Epithelial cell of prostate (primary cell): Measurements from ENCODE around the gene ACOXL.

Experiments used
- DNase-seq: peaks from one replicate; pipeline ENCODE4 v3.0.0-alpha.2; 2011; ENCODE audit warnings: low read depth, low spot score
- H3K27ac ChIP-seq: fragments of 450-650 bp; 2 replicates; pipeline ENCODE4 v1.5.1; 2017; ENCODE audit warnings: mild to moderate bottlenecking

Gene ACOXL

DNA sequence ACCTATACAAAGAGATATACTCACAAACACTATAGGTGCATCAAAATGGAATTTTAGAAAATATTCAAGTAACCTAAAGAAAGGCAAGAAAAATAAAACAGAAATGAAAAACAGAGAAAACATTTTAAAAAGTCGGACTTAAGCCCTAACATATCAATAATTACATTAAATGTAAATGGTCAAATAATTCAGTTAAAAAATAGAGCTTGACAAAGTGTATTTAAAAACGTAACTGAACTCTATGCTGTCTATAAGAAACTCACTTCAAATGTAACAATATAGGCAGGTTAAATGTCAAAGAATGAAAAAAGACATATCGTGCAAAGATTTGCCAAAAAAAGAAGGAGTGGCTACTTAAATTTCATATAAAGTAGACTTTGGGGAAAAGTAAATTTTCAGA lies 163.9 kb downstream of the ACOXL start:
- no peak for DNase-seq
- H3K27ac ChIP-seq, result no peak overlapping the region

GRCh38 chr2:110897966-110898365 lies 165.6 kb downstream of the ACOXL start:
- H3K27ac ChIP-seq, result no peak overlapping the region
- DNase-seq, result no peak

GRCh38 chr2:110900191-110900590 lies 167.8 kb downstream of the ACOXL start:
- DNase-seq, result no peak
- no peak overlapping the region for H3K27ac ChIP-seq

DNA sequence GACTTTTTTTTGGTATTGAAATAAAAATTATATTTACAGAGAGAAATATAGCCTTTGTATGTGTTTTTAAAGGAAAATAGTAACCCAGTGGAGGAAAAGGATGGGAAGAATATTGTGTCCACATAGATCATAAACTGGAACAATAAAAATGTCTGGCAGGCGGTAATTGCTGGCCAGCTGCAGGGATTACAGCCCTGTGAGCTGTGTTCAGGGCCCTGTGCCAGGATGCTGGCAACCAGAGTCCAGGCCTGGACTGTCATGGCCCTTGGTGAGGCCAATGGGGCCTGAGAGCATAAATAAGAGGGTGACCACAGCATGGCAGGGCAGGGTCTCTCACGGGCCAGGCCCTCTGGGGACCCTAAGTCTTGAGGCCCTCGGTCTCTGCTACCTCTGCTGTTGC lies 171.2 kb downstream of the ACOXL start:
- no peak overlapping the region for H3K27ac ChIP-seq
- DNase-seq, result no peak

- H3K27ac ChIP-seq, result no peak overlapping the region
Measured at GRCh38 chr2:110904116-110904778, 171.9 kb downstream of the ACOXL start.

GRCh38 chr2:110904779-110905148 lies 172.4 kb downstream of the ACOXL start:
- H3K27ac ChIP-seq, result no peak overlapping the region
- DNase-seq, result no peak

More at GRCh38 chr2:110904116-110904778, 171.9 kb downstream of the ACOXL start:
- no peak for DNase-seq

DNA sequence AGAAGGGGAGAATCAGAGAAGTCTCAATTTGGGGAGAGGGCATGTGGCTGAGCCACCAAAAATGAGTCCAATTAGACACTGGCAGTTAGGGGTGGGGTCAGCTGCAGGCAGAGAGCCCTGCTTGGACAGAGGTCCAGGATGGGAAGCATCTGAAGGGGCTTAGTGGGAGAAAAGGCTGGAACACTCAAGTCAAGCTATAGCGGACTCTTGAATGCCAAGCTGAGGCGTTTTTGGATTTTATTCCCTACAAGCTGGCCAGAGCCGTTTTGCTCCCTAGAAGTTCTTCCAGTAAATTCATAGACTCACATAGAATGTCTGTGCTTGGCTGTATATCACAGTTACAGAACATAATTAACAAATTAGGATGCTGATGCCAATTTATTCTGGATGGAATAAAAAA lies 172.8 kb downstream of the ACOXL start:
- no peak overlapping the region for H3K27ac ChIP-seq
- no peak for DNase-seq

DNA sequence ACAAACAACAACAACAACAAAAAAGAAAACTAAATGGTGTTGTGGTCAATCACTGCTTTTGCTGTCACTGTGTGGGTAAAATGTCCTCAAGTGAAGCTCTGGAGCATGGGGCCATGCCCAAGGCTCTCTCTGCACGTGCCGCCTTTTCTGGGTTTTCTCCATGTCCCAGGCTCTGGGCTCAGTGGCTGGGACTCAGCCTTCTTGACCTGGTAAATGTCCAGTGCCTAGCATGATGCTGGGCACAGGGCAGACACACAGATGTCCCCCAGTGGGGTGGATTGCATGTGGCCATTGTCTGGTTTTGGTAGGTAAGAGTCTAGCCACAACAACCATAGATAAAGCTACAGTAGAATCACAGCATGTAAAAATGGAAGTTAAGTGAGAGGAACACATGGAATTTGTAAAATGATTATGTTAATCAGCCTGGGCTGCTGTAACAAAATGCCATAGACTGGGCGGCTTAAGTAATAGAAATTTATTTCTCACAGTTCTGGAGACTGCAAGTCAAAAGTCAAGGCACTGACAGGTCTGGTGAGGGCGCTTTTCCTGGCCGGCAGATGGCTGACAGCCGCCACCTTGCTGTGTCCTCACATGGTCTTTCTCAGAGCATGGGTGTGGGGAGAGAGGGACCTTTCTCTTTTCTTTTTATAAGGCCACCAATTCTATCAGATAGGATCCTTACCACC lies 174.4 kb downstream of the ACOXL start:
- no peak for DNase-seq

DNA sequence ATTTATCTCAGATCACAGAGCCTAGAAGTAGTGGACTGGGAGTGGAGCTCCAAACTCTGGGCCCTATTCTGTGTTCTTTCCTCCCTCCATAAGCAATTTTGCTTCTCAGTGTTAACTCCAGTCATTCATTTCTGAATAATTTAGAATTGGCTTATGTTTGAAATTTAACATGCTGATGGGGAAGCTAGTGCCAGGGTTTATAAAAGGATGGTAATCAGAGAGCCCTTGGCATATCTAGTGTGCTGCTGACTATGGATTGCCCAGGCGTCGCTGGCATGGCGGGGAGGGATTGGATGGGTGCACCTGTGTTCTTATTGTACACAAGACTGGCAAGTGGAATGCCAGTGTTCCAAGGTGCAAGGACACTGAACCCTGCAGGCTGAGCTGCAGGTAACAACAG lies 177.1 kb downstream of the ACOXL start:
- DNase-seq, result no peak
- H3K27ac ChIP-seq, result no peak overlapping the region

More for the DNA sequence above, 174.4 kb downstream of the ACOXL start:
- H3K27ac ChIP-seq, result no peak overlapping the region

- H3K27ac ChIP-seq, result no peak overlapping the region
- DNase-seq, result no peak
Measured at GRCh38 chr2:110910423-110910822, 178.1 kb downstream of the ACOXL start.

- no peak for DNase-seq
- H3K27ac ChIP-seq, result no peak overlapping the region
Measured at GRCh38 chr2:110919738-110920137, 187.4 kb downstream of the ACOXL start.

GRCh38 chr2:110925479-110925878 lies 193.1 kb downstream of the ACOXL start:
- no peak for DNase-seq
- no peak overlapping the region for H3K27ac ChIP-seq

DNA sequence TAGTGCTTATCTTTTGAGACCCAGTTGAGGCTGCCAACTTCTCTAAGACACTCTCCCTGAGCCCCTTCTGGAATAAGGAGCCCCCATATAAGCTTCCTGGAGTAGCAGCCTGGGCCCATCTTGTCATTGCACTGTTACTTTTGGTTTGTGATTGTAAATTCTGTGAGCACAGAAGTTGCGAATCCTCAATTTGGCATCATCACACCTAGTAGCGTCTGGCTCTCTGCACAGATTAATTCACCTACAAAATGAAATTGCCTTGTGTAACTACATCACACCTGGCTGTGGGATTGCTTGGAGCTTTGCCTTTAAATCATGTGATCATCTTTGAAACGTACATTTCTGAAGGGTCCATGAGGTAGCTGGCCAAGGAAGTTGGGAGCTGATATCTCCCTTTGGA lies 195.2 kb downstream of the ACOXL start:
- H3K27ac ChIP-seq, result no peak overlapping the region
- no peak for DNase-seq

DNA sequence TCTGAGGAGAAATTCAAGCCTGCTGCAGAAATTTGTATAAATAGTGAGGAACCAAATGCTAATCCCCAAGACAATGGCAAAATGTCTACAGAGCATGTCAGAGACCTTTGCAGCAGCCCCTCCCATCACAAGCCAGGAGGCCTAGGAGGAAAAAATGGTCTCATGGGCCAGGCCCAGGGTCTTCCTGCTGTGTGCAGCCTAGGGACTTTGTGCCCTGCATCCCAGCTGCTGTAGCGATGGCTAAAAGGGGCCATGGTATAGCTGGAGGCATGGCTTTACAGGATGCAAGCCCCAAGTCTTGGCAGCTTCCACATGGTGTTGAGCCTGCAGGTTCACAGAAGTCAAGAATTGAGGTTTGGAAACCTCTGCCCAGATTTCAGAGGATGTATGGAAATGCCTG lies 197.2 kb downstream of the ACOXL start:
- no peak overlapping the region for H3K27ac ChIP-seq
- no peak for DNase-seq

- H3K27ac ChIP-seq, result no peak overlapping the region
Measured at GRCh38 chr2:110931648-110932047, 199.3 kb downstream of the ACOXL start.

GRCh38 chr2:110933420-110933819 lies 201.0 kb downstream of the ACOXL start:
- no peak overlapping the region for H3K27ac ChIP-seq
- no peak for DNase-seq

More at GRCh38 chr2:110931648-110932047, 199.3 kb downstream of the ACOXL start:
- peak; percentile 20 for DNase-seq

DNA sequence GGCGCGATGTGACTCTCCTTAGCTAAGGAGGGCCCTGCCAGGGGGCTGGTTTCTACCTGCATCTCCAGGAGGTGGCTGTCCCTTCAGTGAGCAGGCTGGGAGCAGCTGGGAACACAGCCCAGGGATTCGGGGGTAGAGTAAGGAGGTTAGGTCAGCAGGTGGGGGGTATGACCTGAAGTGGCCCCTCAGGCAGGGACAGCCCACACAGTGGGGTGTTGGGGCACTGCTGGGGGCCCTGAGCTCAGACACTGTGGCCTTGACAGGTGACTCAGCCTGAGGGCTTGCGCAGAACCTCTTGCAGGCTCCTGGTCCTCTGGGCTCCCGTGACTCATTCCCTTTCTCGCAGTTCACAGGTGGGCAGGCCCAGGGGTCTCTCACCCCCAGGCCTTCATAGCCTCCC lies 202.6 kb downstream of the ACOXL start:
- no peak overlapping the region for H3K27ac ChIP-seq
- DNase-seq, result no peak

GRCh38 chr2:110940376-110940910 lies 208.1 kb downstream of the ACOXL start:
- H3K27ac ChIP-seq, result no peak overlapping the region
- no peak for DNase-seq

DNA sequence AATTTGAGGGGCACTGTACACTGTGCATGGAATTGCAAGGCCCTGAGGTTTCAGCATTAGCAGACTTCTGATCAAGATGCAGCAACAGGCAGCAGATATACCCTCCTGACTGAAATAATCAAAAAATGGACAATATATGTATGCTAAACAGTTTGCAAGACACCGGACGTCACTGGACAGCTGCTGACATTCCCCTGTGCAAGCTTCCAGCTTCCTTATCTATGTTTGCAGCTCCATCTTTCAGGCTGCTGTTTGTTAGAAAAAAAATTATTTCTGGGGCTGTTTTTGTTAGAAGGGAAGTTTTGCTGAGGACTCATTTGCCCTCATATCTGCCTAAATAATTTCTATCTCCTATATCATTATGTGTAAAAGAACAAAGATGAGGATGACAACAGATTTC lies 208.9 kb downstream of the ACOXL start:
- no peak overlapping the region for H3K27ac ChIP-seq
- no peak for DNase-seq

GRCh38 chr2:110943070-110943634 lies 210.8 kb downstream of the ACOXL start:
- no peak overlapping the region for H3K27ac ChIP-seq
- DNase-seq, result no peak

DNA sequence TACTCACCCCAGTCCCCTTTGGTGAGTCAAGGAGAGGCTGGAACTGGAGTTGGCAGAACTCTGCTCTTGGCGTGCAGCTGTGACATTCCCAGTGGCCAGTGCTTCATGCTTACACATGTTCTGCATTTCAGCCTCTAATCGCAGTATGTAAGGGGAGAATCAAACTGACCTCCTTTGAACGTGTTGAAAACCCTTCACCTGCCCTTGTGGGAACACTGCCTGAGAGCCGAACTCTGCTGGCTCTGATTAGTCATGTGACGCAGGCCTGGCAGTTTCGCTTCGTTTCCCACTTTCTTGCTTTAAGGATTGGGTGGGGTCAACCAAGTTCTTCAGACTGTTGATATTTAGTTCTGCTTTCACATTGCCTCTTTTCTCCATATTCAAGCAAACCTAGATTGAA lies 214.5 kb downstream of the ACOXL start:
- no peak overlapping the region for H3K27ac ChIP-seq
- no peak for DNase-seq
